CD14-positive monocyte (primary cell): Measurements from ENCODE around the gene ZNF724. TPM values are rescaled to one million over a fixed set of nuclear protein-coding genes. Genes with fewer than 3 reads are reported as not detected.

Experiments used
- DNase-seq, 3 donors: peaks; one replicate each; pipeline ENCODE4 v3.0.0-alpha.2; 2011 to 2022
- H2AFZ ChIP-seq: 2 replicates; pipeline ENCODE4 v1.6.0; 2012; ENCODE audit warnings: mild to moderate bottlenecking, low read depth, low read length, inconsistent platforms; ENCODE audit not compliant: insufficient read depth, poor library complexity, severe bottlenecking
- H3K27ac ChIP-seq, 2 donors: 1 replicate in 1 of 2; 2 replicates in 1 of 2; pipeline ENCODE4 v1.5.1; 2012 to 2013; ENCODE audit warnings: low read length in 2 of 2, control low read depth in 1 of 2, inconsistent platforms in 1 of 2, low read depth in 1 of 2, mild to moderate bottlenecking in 1 of 2
- H3K27me3 ChIP-seq, 2 donors: one replicate each; pipeline versions ENCODE4 v1.6.0 to v1.6.1; 2011 to 2013; ENCODE audit warnings: low read length in 2 of 2; ENCODE audit not compliant: control insufficient read depth in 2 of 2, insufficient read depth in 2 of 2
- H3K36me3 ChIP-seq, 2 donors: replicated peaks in 1 of 2; 1 replicate in 1 of 2; 2 replicates in 1 of 2; pipeline versions ENCODE4 v1.5.1 to v1.6.1; 2012 to 2013; ENCODE audit warnings: low read length in 2 of 2, control low read depth in 1 of 2, inconsistent platforms in 1 of 2, mild to moderate bottlenecking in 1 of 2; ENCODE audit not compliant: insufficient read depth in 2 of 2, control insufficient read depth in 1 of 2
- H3K4me1 ChIP-seq, 2 donors: 1 replicate in 1 of 2; 2 replicates in 1 of 2; pipeline versions ENCODE4 v1.5.1 to v1.6.1; 2012 to 2013; ENCODE audit warnings: low read length in 2 of 2, control low read depth in 1 of 2, inconsistent platforms in 1 of 2, mild to moderate bottlenecking in 1 of 2, moderate library complexity in 1 of 2; ENCODE audit not compliant: insufficient read depth in 2 of 2, control insufficient read depth in 1 of 2
- H3K4me2 ChIP-seq: replicated peaks from 2 replicates; pipeline ENCODE3; 2012; ENCODE audit warnings: low read length, moderate library complexity, mild to moderate bottlenecking; ENCODE audit not compliant: poor library complexity, severe bottlenecking; ENCODE audit errors: extremely low read depth
- H3K4me3 ChIP-seq, 3 experiments: fragments of 200-600 bp in 1 of 3; sonication (generic) in 1 of 3; replicated peaks in 1 of 3; 1 replicate in 2 of 3; 2 replicates in 1 of 3; pipeline ENCODE4 v1.5.1; 2011 to 2013; ENCODE audit warnings: low read length in 3 of 3, mild to moderate bottlenecking in 3 of 3, control low read depth in 2 of 3, low read depth in 2 of 3, inconsistent platforms in 1 of 3, moderate library complexity in 1 of 3
- H3K79me2 ChIP-seq: 2 replicates; pipeline ENCODE4 v1.6.0; 2012; ENCODE audit warnings: mild to moderate bottlenecking, control low read depth, inconsistent platforms, low read length, moderate library complexity; ENCODE audit not compliant: insufficient read depth
- H3K9ac ChIP-seq: 2 replicates; pipeline ENCODE4 v1.6.0; 2017; ENCODE audit warnings: low read length, mild to moderate bottlenecking; ENCODE audit not compliant: insufficient read depth, poor library complexity, severe bottlenecking
- H3K9me3 ChIP-seq, 2 donors: replicated peaks in 1 of 2; 1 replicate in 1 of 2; 2 replicates in 1 of 2; pipeline versions ENCODE4 v1.5.1 to v1.6.1; 2012 to 2013; ENCODE audit warnings: low read length in 2 of 2, control low read depth in 1 of 2; ENCODE audit not compliant: control insufficient read depth in 1 of 2, insufficient read depth in 1 of 2
- H4K20me1 ChIP-seq: 2 replicates; pipeline ENCODE4 v1.6.0; 2012; ENCODE audit warnings: mild to moderate bottlenecking, low read length, control low read depth, moderate library complexity; ENCODE audit not compliant: insufficient read depth
- H3K27ac Mint-ChIP-seq, 7 donors: one replicate each; pipeline ENCODE4 v1.8.0; 2020; ENCODE audit warnings: mild to moderate bottlenecking in 7 of 7, mixed read lengths in 7 of 7, moderate library complexity in 6 of 7, inconsistent platforms in 2 of 7
- H3K27me3 Mint-ChIP-seq, 3 donors: one replicate each; pipeline ENCODE4 v1.8.0; 2021 to 2022; ENCODE audit warnings: low read depth in 3 of 3, mild to moderate bottlenecking in 3 of 3, mixed read lengths in 3 of 3, moderate library complexity in 3 of 3, inconsistent platforms in 1 of 3
- H3K36me3 Mint-ChIP-seq, 2 donors: one replicate each; pipeline ENCODE4 v1.8.0; 2020; ENCODE audit warnings: mixed read lengths in 2 of 2, inconsistent platforms in 1 of 2, mild to moderate bottlenecking in 1 of 2
- H3K4me1 Mint-ChIP-seq: one replicate; pipeline ENCODE4 v1.8.0; 2020; ENCODE audit warnings: mild to moderate bottlenecking, mixed read lengths
- H3K4me3 Mint-ChIP-seq, 2 donors: one replicate each; pipeline ENCODE4 v1.8.0; 2020; ENCODE audit warnings: mild to moderate bottlenecking in 2 of 2, mixed read lengths in 2 of 2, moderate library complexity in 1 of 2
- H3K9me3 Mint-ChIP-seq, 7 donors: one replicate each; pipeline ENCODE4 v1.8.0; 2020 to 2022; ENCODE audit warnings: mixed read lengths in 7 of 7, mild to moderate bottlenecking in 6 of 7, moderate library complexity in 6 of 7, inconsistent platforms in 2 of 7
- WGBS: methylation state at CpG from one replicate; pipeline ENCODE4 v1.1.5; 2013; ENCODE audit warnings: missing lambda C conversion rate; ENCODE audit not compliant: insufficient coverage; 5-methylcytosine and 5-hydroxymethylcytosine counted together
- intact Hi-C, 2 donors: fragments of 100-400 bp; cut with micrococcal nuclease; formaldehyde crosslinking; loops; one replicate each; pipeline versions ENCODE4 v1.15.0 to v1.15.1; 2023
- polyA plus RNA-seq, 3 donors: library from polyadenylated mRNA; depleted of rRNA in 1 of 3; unstranded in 2 of 3; stranded (reverse) in 1 of 3; fragments of 300-500 nt in 2 of 3; fragments of >200 nt in 1 of 3; fragmentation: Illumina TruSeq in 2 of 3; gene quantifications; 1 replicate in 2 of 3; 2 replicates in 1 of 3; pipeline ENCODE4 v1.2.3, GENCODE V29; 2012 to 2021
- small RNA-seq: library from RNA; depleted of rRNA; stranded (forward); fragments of <200 nt; gene quantifications from one replicate; pipeline ENCODE3, GENCODE V24; 2012; ENCODE audit warnings: low read depth; ENCODE audit not compliant: insufficient read length
- TF ChIP-seq, protein P1 (sequence below): fragments of 200-600 bp; IDR thresholded peaks from one replicate; pipeline ENCODE4 v1.8.0; 2022; ENCODE audit warnings: antibody characterized with exemption, mild to moderate bottlenecking

Gene ZNF724
- polyA plus RNA-seq, 3 donors: 0.25 to 0.59 (median 0.40) TPM

DNA sequence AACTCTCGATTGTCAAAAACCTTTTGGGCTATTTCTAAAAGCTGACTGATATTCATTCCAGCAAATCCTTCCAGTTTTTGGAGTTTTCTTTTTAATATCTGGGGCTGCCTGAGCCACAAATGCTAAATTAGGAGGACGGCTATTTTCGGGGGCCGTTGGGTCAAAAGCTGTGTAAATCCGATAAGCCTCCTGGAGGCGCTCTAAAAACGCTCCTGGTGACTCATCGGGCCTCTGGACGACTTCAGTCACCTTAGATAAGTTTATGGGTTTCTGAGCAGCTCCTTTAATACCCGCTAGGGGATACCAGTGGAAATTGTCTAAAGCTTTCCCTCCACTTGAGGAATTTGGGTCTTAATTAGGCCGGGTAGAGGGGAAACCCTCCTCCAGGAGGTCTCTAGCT lies 66.9 kb downstream of the ZNF724 start:
- Histone ChIP-seq H3K4me2 (no peak overlapping the region), H3K4me1 (no peaks in the 10 kb centered on the region), H3K79me2 (no peaks in the 10 kb centered on the region), H3K9ac (no peak overlapping the region), H3K4me3 (peak overlapping the region in 1 of 3 experiments; percentile 20), H4K20me1 (no peaks in the 10 kb centered on the region), H2AFZ (no peak overlapping the region), H3K27ac (no peak overlapping the region), H3K36me3 (no peaks in the 10 kb centered on the region), H3K27me3 (no peaks in the 10 kb centered on the region), H3K9me3 (peaks cover 62 to 89% of the 10 kb centered on the region in 2 donors)
- Mint-ChIP-seq H3K27ac (no peak overlapping the region), H3K4me3 (no peak overlapping the region), H3K36me3 (no peaks in the 10 kb centered on the region), H3K27me3 (peaks cover 0 to 1% (median 0%) of the 10 kb centered on the region in 3 donors), H3K4me1 (no peaks in the 10 kb centered on the region), H3K9me3 (peaks cover 36 to 84% (median 77%) of the 10 kb centered on the region in 7 donors)
- no peak for DNase-seq
- 88% methylated on average over 9 of the region's 11 CpGs for WGBS
- TF ChIP-seq, protein P1, sequence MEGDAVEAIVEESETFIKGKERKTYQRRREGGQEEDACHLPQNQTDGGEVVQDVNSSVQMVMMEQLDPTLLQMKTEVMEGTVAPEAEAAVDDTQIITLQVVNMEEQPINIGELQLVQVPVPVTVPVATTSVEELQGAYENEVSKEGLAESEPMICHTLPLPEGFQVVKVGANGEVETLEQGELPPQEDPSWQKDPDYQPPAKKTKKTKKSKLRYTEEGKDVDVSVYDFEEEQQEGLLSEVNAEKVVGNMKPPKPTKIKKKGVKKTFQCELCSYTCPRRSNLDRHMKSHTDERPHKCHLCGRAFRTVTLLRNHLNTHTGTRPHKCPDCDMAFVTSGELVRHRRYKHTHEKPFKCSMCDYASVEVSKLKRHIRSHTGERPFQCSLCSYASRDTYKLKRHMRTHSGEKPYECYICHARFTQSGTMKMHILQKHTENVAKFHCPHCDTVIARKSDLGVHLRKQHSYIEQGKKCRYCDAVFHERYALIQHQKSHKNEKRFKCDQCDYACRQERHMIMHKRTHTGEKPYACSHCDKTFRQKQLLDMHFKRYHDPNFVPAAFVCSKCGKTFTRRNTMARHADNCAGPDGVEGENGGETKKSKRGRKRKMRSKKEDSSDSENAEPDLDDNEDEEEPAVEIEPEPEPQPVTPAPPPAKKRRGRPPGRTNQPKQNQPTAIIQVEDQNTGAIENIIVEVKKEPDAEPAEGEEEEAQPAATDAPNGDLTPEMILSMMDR: no peak
- intact Hi-C loops: no loop called here

Small RNAs within 50 kb of the gene (small RNA-seq; reads per million reads assigned to genes)
- gene VN1R91P: not detected

Other genes with a start within 250 kb of the ZNF724 start
- gene ZNF728, start 247.2 kb downstream of the ZNF724 start, polyA plus RNA-seq: not detected
- gene ZNF730, start 133.4 kb downstream of the ZNF724 start, polyA plus RNA-seq: not detected
- 1 to 10 TPM; 3.5 to 5.5 (median 4.9) TPM for gene ZNF91, start 145.1 kb upstream of the ZNF724 start, polyA plus RNA-seq